ENCODE measurements around the gene KIAA1191. TPM values are rescaled to one million over a fixed set of nuclear protein-coding genes. Genes with fewer than 3 reads are reported as not detected.

KIAA1191 gene
- total RNA-seq, 2 experiments from 2014 or later: 64.8 TPM

DNA sequence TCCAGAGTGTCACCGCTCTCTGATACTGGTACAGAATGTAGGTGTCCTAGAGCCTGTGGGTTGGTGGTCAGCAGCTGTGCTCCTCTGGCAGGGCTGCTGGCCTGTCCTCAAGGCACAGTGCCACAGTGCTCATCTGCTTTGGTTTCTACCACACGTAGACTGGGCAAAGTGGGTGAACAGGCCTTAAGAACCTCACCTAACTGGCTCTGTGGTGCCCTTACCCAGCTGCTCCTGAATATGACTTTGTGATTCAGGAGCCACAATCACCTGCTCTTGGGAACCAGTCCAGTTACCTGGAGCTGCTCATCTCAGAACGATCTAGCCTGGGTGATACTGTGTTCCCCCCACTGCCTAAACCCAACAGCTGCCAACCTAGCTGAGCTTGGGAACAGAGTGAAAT is 20.4 kb upstream of the KIAA1191 start:
- no peaks in the 10 kb centered on the region for H3K27me3 Mint-ChIP-seq
- peaks cover 67% of the 10 kb centered on the region for H3K36me3 Mint-ChIP-seq (ENCODE audit: low read depth)
- ATAC-seq (ENCODE audit: poor library complexity): no peak
- no peak for DNase-seq
- peaks cover 16% of the 10 kb centered on the region for H3K4me1 Mint-ChIP-seq (ENCODE audit: low read depth)
- TF ChIP-seq, protein P1, sequence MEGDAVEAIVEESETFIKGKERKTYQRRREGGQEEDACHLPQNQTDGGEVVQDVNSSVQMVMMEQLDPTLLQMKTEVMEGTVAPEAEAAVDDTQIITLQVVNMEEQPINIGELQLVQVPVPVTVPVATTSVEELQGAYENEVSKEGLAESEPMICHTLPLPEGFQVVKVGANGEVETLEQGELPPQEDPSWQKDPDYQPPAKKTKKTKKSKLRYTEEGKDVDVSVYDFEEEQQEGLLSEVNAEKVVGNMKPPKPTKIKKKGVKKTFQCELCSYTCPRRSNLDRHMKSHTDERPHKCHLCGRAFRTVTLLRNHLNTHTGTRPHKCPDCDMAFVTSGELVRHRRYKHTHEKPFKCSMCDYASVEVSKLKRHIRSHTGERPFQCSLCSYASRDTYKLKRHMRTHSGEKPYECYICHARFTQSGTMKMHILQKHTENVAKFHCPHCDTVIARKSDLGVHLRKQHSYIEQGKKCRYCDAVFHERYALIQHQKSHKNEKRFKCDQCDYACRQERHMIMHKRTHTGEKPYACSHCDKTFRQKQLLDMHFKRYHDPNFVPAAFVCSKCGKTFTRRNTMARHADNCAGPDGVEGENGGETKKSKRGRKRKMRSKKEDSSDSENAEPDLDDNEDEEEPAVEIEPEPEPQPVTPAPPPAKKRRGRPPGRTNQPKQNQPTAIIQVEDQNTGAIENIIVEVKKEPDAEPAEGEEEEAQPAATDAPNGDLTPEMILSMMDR (IDR thresholded peaks at IDR 0.05): no peak
- Histone ChIP-seq H3K36me3 (ENCODE audit: insufficient read depth, low read length) (peaks cover 61% of the 10 kb centered on the region), H3K27me3 (ENCODE audit: control insufficient read depth in 1 of 2, insufficient read depth in 2 of 2, low read length in 2 of 2) (no peaks in the 10 kb centered on the region), H3K27ac (ENCODE audit: low read depth in 1 of 2, low read length in 2 of 2) (no peak overlapping the region), H3K9me3 (ENCODE audit: control insufficient read depth in 1 of 2, insufficient read depth in 1 of 2, low read length in 2 of 2) (no peaks in the 10 kb centered on the region), H3K4me1 (ENCODE audit: insufficient read depth, low read length) (peaks cover 5% of the 10 kb centered on the region), H3K4me3 (ENCODE audit: low read length) (no peak overlapping the region)
- intact Hi-C loops (cut with DNase I, micrococcal nuclease): loop anchor here (10.0 kb wide), 2 partner anchors 153 to 973 kb away; partner anchors contain the start of genes LMAN2 (in 1 of the 2), RGS14 (in 1 of the 2) and RNF44 (in 1 of the 2)
- ChIA-PET CTCF (no interaction called here), POLR2A (no interaction called here)
- H3K9me3 Mint-ChIP-seq: no peaks in the 10 kb centered on the region
- H3K27ac Mint-ChIP-seq: no peak overlapping the region
- no peak overlapping the region for H3K4me3 Mint-ChIP-seq

DNA sequence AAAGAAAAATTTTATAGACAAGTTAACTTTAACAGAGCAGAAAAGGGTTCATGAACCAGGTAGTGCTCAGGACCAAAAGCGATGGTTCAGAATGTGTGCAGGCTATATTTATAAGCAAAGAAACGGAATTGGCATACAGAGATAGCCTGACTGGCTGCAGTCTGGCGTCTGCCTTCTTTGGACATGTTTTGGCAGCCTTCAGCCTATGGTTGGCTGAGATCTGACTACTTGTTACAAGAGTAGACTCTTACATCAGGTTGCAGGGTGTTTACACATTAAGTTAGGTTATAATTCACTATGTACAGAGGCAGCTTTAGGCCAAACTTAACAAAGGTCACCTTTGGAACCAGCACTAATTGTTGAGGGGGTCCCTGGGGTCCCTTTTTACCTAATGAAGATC is 19.9 kb upstream of the KIAA1191 start:
- no peak for ATAC-seq (ENCODE audit: poor library complexity)
- no peak for DNase-seq
- no peak overlapping the region for H3K4me3 ChIP-seq (ENCODE audit: low read length)
- Mint-ChIP-seq H3K4me3 (no peak overlapping the region), H3K36me3 (ENCODE audit: low read depth) (peaks cover 62% of the 10 kb centered on the region), H3K4me1 (ENCODE audit: low read depth) (peaks cover 10% of the 10 kb centered on the region), H3K27me3 (no peaks in the 10 kb centered on the region), H3K9me3 (no peaks in the 10 kb centered on the region), H3K27ac (no peak overlapping the region)
- no peaks in the 10 kb centered on the region for H3K27me3 ChIP-seq (ENCODE audit: control insufficient read depth in 1 of 2, insufficient read depth in 2 of 2, low read length in 2 of 2)
- POLR2A ChIA-PET: no interaction called here
- intact Hi-C loops (cut with DNase I, micrococcal nuclease): loop anchor here (10.0 kb wide), 2 partner anchors 153 to 973 kb away; partner anchors contain the start of genes LMAN2 (in 1 of the 2), RGS14 (in 1 of the 2) and RNF44 (in 1 of the 2)
- H3K27ac ChIP-seq (ENCODE audit: low read depth in 1 of 2, low read length in 2 of 2): no peak overlapping the region
- H3K4me1 ChIP-seq (ENCODE audit: insufficient read depth, low read length): no peaks in the 10 kb centered on the region
- TF ChIP-seq, protein P1 (IDR thresholded peaks at IDR 0.05): no peak
- peaks cover 56% of the 10 kb centered on the region for H3K36me3 ChIP-seq (ENCODE audit: insufficient read depth, low read length)
- no peaks in the 10 kb centered on the region for H3K9me3 ChIP-seq (ENCODE audit: control insufficient read depth in 1 of 2, insufficient read depth in 1 of 2, low read length in 2 of 2)
- CTCF ChIA-PET: no interaction called here

DNA sequence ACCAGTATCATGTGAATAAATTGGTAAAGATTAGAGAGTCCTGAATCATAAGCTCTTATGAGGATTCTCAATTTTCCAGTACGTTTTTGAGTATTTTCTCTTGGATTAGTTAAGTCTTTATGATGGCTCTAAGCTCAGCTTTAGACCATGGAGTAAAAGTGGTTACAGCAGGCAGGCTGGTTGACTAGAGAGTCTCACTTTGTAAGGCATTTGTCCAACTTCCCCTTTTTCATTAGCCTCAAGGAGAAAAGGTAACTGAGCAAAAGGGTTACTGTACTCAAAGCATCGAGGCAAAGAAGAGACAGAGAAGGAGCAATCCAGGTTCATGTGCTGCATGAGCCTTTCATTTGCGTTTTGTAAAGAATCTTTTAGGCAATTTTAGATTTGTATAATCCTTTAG is 18.3 kb upstream of the KIAA1191 start:
- H3K27me3 Mint-ChIP-seq: no peaks in the 10 kb centered on the region
- ChIA-PET CTCF (no interaction called here), POLR2A (interaction anchor here (0.7 kb wide), 1 partner anchor 68 kb away, joined by 3 read pairs; the partner anchor contains the start of gene FAF2)
- H3K36me3 Mint-ChIP-seq (ENCODE audit: low read depth): peaks cover 49% of the 10 kb centered on the region
- Histone ChIP-seq H3K4me1 (ENCODE audit: insufficient read depth, low read length) (no peaks in the 10 kb centered on the region), H3K4me3 (ENCODE audit: low read length) (no peak overlapping the region), H3K9me3 (ENCODE audit: control insufficient read depth in 1 of 2, insufficient read depth in 1 of 2, low read length in 2 of 2) (no peaks in the 10 kb centered on the region), H3K27me3 (ENCODE audit: control insufficient read depth in 1 of 2, insufficient read depth in 2 of 2, low read length in 2 of 2) (no peaks in the 10 kb centered on the region), H3K27ac (ENCODE audit: low read depth in 1 of 2, low read length in 2 of 2) (no peak overlapping the region), H3K36me3 (ENCODE audit: insufficient read depth, low read length) (peaks cover 42% of the 10 kb centered on the region)
- H3K9me3 Mint-ChIP-seq: no peaks in the 10 kb centered on the region
- intact Hi-C loops (cut with DNase I, micrococcal nuclease): loop anchor here (10.0 kb wide), 2 partner anchors 155 to 975 kb away; partner anchors contain the start of genes LMAN2 (in 1 of the 2), RGS14 (in 1 of the 2) and RNF44 (in 1 of the 2)
- H3K4me3 Mint-ChIP-seq: no peak overlapping the region
- DNase-seq: no peak
- H3K4me1 Mint-ChIP-seq (ENCODE audit: low read depth): no peaks in the 10 kb centered on the region
- TF ChIP-seq, protein P1 (IDR thresholded peaks at IDR 0.05): no peak
- no peak overlapping the region for H3K27ac Mint-ChIP-seq
- ATAC-seq (ENCODE audit: poor library complexity): no peak

Data from CD4-positive, alpha-beta T cell (primary cell).